GM15510 (cell line): ENCODE data around the gene MRTO4.

Experiments
- POLR2A ChIP-seq: IDR thresholded peaks from 3 replicates; pipeline ENCODE4 v1.6.1; 2011; ENCODE audit warnings: borderline replicate concordance; ENCODE audit not compliant: insufficient read length; ENCODE audit errors: extremely low read depth

Gene MRTO4

GRCh38 chr1:19251305-19252196, at the start of gene MRTO4, which contains the start of gene EMC1:
Gene MRTO4, plus strand, starts transcription at chr1:19251805. Its CDS starts 31 bp downstream, at chr1:19251836.
Gene EMC1, minus strand, starts transcription at chr1:19251524. Its CDS starts 15 bp downstream, at chr1:19251509.
- TF ChIP-seq POLR2A = peak; percentile 86

GRCh38 chr1:19202396-19202795, 49.2 kb upstream of the MRTO4 start:
- TF ChIP-seq POLR2A = no peak

- TF ChIP-seq POLR2A = no peak
Measured at GRCh38 chr1:19203440-19203839, 48.2 kb upstream of the MRTO4 start.

- no peak for TF ChIP-seq POLR2A
Measured at GRCh38 chr1:19204446-19205266, 46.9 kb upstream of the MRTO4 start.

- no peak for TF ChIP-seq POLR2A
Measured at GRCh38 chr1:19205403-19205802, 46.2 kb upstream of the MRTO4 start.

- TF ChIP-seq POLR2A = no peak
Measured at GRCh38 chr1:19205845-19206244, 45.8 kb upstream of the MRTO4 start.

- no peak for TF ChIP-seq POLR2A
Measured at GRCh38 chr1:19206947-19207346, 44.7 kb upstream of the MRTO4 start.

GRCh38 chr1:19208710-19209438, 42.7 kb upstream of the MRTO4 start:
- no peak for TF ChIP-seq POLR2A

- TF ChIP-seq POLR2A = peak; percentile 45
Measured at GRCh38 chr1:19209439-19209989, 42.1 kb upstream of the MRTO4 start.

- TF ChIP-seq POLR2A = peak; percentile 75
Measured at GRCh38 chr1:19209990-19210771, 41.4 kb upstream of the MRTO4 start, which contains the start of gene UBR4. Gene UBR4, minus strand, starts transcription at chr1:19210266. Its CDS starts 18 bp downstream, at chr1:19210248.

- no peak for TF ChIP-seq POLR2A
Measured at GRCh38 chr1:19210772-19211549, 40.6 kb upstream of the MRTO4 start.

GRCh38 chr1:19212167-19212566, 39.4 kb upstream of the MRTO4 start:
- TF ChIP-seq POLR2A = no peak

- no peak for TF ChIP-seq POLR2A
Measured at GRCh38 chr1:19213580-19213979, 38.0 kb upstream of the MRTO4 start.
